Measurements from ENCODE around the gene SLU7. TPM values are rescaled to one million over a fixed set of nuclear protein-coding genes. Genes with fewer than 3 reads are reported as not detected.

Gene SLU7
- polyA plus RNA-seq, 1 donor from 2014 or later = 82.2 TPM

DNA sequence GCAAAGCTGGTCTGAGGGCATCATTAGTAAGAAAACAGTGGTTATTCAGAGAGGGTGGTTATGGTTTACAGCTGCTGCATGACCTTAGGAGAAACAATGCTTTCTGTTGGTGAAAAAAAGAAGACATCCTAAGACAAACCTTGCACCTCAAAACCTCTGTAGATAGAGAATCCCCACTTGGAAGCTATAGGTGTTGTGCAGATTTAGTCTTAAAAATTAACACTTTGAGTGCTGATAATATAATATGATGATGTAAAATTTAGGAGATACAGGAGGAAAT is 1.4 kb upstream of the SLU7 start:
- no peak overlapping the region for H3K4me3 ChIP-seq (ENCODE audit: low read length)
- no peaks in the 10 kb centered on the region for H3K9me2 ChIP-seq (ENCODE audit: insufficient read depth, low read length)
- H4K20me1 ChIP-seq (ENCODE audit: insufficient read depth) = no peaks in the 10 kb centered on the region
- H3K79me2 ChIP-seq (replicated peaks; ENCODE audit: insufficient read depth, low read length) = peaks cover 45% of the 10 kb centered on the region
- H2AFZ ChIP-seq (ENCODE audit: low read depth, low read length) = no peak overlapping the region
- H3K27me3 ChIP-seq (ENCODE audit: insufficient read depth, low read depth, low read length) = no peaks in the 10 kb centered on the region
- no peaks in the 10 kb centered on the region for H3F3A ChIP-seq (ENCODE audit: insufficient read depth, low read length, poor library complexity, severe bottlenecking)
- no peak overlapping the region for H3K9ac ChIP-seq (ENCODE audit: low read length)
- H3K27ac ChIP-seq (ENCODE audit: low read length) = no peak overlapping the region
- no peaks in the 10 kb centered on the region for H3K36me3 ChIP-seq (ENCODE audit: insufficient read depth, low read length)
- TF ChIP-seq EP300 (conservative IDR thresholded peaks at IDR 0.05; ENCODE audit: poor library complexity, severe bottlenecking) = no peak
- TF ChIP-seq RAD21 (conservative IDR thresholded peaks at IDR 0.05) = no peak
- no peak for TF ChIP-seq SMC3 (conservative IDR thresholded peaks at IDR 0.05; ENCODE audit: poor library complexity)
- no peak for TF ChIP-seq EZH2 (IDR thresholded peaks at IDR 0.05; ENCODE audit: borderline replicate concordance, insufficient read depth, low read length, poor library complexity, severe bottlenecking)
- TF ChIP-seq, protein P1, sequence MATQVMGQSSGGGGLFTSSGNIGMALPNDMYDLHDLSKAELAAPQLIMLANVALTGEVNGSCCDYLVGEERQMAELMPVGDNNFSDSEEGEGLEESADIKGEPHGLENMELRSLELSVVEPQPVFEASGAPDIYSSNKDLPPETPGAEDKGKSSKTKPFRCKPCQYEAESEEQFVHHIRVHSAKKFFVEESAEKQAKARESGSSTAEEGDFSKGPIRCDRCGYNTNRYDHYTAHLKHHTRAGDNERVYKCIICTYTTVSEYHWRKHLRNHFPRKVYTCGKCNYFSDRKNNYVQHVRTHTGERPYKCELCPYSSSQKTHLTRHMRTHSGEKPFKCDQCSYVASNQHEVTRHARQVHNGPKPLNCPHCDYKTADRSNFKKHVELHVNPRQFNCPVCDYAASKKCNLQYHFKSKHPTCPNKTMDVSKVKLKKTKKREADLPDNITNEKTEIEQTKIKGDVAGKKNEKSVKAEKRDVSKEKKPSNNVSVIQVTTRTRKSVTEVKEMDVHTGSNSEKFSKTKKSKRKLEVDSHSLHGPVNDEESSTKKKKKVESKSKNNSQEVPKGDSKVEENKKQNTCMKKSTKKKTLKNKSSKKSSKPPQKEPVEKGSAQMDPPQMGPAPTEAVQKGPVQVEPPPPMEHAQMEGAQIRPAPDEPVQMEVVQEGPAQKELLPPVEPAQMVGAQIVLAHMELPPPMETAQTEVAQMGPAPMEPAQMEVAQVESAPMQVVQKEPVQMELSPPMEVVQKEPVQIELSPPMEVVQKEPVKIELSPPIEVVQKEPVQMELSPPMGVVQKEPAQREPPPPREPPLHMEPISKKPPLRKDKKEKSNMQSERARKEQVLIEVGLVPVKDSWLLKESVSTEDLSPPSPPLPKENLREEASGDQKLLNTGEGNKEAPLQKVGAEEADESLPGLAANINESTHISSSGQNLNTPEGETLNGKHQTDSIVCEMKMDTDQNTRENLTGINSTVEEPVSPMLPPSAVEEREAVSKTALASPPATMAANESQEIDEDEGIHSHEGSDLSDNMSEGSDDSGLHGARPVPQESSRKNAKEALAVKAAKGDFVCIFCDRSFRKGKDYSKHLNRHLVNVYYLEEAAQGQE (IDR thresholded peaks at IDR 0.05; ENCODE audit: borderline replicate concordance) = no peak
- TF ChIP-seq, protein P2, sequence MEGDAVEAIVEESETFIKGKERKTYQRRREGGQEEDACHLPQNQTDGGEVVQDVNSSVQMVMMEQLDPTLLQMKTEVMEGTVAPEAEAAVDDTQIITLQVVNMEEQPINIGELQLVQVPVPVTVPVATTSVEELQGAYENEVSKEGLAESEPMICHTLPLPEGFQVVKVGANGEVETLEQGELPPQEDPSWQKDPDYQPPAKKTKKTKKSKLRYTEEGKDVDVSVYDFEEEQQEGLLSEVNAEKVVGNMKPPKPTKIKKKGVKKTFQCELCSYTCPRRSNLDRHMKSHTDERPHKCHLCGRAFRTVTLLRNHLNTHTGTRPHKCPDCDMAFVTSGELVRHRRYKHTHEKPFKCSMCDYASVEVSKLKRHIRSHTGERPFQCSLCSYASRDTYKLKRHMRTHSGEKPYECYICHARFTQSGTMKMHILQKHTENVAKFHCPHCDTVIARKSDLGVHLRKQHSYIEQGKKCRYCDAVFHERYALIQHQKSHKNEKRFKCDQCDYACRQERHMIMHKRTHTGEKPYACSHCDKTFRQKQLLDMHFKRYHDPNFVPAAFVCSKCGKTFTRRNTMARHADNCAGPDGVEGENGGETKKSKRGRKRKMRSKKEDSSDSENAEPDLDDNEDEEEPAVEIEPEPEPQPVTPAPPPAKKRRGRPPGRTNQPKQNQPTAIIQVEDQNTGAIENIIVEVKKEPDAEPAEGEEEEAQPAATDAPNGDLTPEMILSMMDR (IDR thresholded peaks at IDR 0.05; ENCODE audit: poor library complexity, severe bottlenecking) = no peak
- no peak for TF ChIP-seq MXI1 (conservative IDR thresholded peaks at IDR 0.05; ENCODE audit: poor library complexity, severe bottlenecking)
- no peak for TF ChIP-seq TAF1 (IDR thresholded peaks at IDR 0.05; ENCODE audit: low read depth)
- no peak for TF ChIP-seq POLR2AphosphoS5 (IDR thresholded peaks at IDR 0.05)
- no peak overlapping the region for H3K4me2 ChIP-seq (ENCODE audit: low read length)
- no peaks in the 10 kb centered on the region for H3K9me3 ChIP-seq (ENCODE audit: low read length)

DNA sequence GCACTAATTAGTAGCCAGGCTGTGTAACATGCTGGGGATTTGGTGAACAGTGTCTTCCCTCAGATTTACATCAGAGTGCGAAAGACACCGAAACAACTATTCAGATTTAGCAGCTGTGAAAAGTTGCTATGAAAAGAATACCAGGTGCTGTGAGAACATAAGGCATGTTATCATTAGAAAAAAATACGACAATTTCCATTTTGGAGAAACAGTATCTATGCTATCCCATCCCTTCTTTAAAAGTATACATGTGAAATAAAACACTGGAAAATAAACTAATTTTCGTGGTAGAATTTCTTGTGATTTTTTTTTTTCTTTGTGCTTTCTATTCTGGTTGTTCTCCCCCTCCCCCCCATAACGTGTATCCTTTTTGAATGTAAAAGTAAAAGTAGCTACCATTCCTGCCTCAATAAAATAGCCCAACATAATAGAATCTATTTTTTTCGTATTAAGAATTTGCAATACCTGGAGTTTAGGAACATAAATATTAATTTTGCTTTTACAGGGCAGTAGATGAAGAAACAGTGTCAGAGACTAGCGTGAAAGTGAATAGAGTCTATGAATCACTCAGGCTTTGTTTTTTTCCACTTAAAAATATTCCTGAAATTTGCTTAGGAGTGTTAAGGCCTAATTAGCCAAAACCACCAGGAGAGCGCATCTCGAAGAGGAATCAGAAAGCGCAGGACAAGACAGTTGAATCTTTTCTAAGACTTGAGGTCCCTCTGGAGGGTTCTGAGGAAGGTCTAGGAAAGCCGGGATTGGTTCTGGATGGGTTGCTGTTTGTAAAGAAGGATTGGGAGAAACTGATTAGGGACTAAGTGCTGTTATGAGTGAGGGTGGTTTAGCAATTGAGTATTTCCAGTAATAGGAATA is 813 bp upstream of the SLU7 start:
- Histone ChIP-seq H4K20me1 (ENCODE audit: insufficient read depth) (no peaks in the 10 kb centered on the region), H3K27me3 (ENCODE audit: insufficient read depth, low read depth, low read length) (no peaks in the 10 kb centered on the region), H3K9me3 (ENCODE audit: low read length) (no peaks in the 10 kb centered on the region), H3K4me3 (ENCODE audit: low read length) (peak overlapping the region; percentile 87), H2AFZ (ENCODE audit: low read depth, low read length) (peak overlapping the region; percentile 48), H3K9me2 (ENCODE audit: insufficient read depth, low read length) (no peaks in the 10 kb centered on the region), H3K9ac (ENCODE audit: low read length) (peak overlapping the region; percentile 85), H3F3A (ENCODE audit: insufficient read depth, low read length, poor library complexity, severe bottlenecking) (no peaks in the 10 kb centered on the region), H3K36me3 (ENCODE audit: insufficient read depth, low read length) (no peaks in the 10 kb centered on the region), H3K79me2 (replicated peaks; ENCODE audit: insufficient read depth, low read length) (peaks cover 44% of the 10 kb centered on the region), H3K4me2 (ENCODE audit: low read length) (peak overlapping the region; percentile 57), H3K27ac (ENCODE audit: low read length) (peak overlapping the region; percentile 78)
- TF ChIP-seq TAF1 (IDR thresholded peaks at IDR 0.05; ENCODE audit: low read depth) = no peak
- no peak for TF ChIP-seq MXI1 (conservative IDR thresholded peaks at IDR 0.05; ENCODE audit: poor library complexity, severe bottlenecking)
